ENCODE measurements around the gene BCAS1.
"Not testable (repeated sequence)": the region's sequence is repeated elsewhere in the genome, so short reads cannot be mapped to it uniquely, and the experiment has no call there.

Gene BCAS1

DNA sequence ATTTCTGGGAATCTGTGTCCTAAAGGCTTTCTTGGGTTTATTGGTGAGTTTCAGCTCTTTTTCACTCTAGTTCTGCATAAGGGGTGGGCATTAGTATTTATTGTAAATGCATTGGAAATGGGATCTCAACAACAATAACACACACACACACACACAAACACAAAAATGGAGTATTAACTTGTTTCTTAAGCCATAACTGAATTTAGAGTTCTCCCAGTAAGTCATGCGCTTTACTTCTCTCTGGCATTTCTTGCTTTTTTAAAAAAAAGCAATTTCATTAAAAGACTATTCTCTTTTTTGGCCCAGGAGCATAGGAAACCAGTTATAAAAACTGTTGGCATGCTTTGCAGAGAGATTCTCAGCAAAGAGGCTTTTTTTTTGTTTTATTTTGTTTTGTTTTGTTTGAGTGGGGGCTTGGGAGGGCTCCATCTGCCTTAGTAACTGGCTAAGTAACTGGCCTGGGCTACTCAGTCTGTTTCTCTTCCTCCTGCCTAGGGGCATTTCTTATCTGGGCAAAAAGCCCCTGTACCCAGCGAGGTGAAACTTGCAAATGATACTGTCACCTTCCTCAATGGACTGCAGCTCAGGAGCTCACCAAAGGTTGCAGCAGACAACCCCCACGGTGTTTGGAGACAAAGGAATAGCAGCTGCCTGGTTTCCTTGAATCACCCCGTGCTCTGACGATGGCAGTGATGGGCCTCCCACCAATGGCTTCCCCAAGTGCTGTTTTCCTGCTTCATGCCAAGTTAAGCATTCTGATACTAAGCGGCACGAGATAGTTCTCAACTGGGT, 128.5 kb downstream of the BCAS1 start:
- DNase-seq (ENCODE audit: low read depth), result no peak

GRCh38 chr20:53940907-53941545, 129.4 kb downstream of the BCAS1 start:
- peak; percentile 85 for DNase-seq (ENCODE audit: low read depth)

GRCh38 chr20:53940360-53940702, 130.1 kb downstream of the BCAS1 start:
- DNase-seq (ENCODE audit: low read depth), result no peak

- DNase-seq (ENCODE audit: low read depth), result peak; percentile 85
These were observed 130.6 kb downstream of the BCAS1 start for GRCh38 chr20:53939572-53940359.

- no peak for DNase-seq (ENCODE audit: low read depth)
These were observed 131.2 kb downstream of the BCAS1 start for GRCh38 chr20:53939190-53939571.

DNA sequence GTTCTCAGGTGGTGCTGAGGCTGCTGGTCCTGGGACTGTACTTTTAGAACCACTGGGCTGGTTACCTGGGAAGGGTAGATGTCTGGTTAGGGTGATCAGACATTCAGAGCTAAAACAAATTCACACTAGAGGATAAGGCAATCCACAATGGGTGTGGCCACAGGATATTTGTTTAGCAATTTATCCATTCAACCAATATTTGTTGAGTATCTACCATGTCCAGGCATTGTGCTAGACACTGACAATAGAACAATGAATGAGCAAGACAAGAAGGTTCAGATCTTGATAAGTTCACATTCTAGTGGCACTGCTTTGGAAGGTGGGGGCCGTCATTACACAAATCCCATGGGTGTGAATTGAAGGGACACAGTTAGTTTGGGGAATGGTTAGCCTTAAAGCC, 131.7 kb downstream of the BCAS1 start:
- no peak for DNase-seq (ENCODE audit: low read depth)

DNA sequence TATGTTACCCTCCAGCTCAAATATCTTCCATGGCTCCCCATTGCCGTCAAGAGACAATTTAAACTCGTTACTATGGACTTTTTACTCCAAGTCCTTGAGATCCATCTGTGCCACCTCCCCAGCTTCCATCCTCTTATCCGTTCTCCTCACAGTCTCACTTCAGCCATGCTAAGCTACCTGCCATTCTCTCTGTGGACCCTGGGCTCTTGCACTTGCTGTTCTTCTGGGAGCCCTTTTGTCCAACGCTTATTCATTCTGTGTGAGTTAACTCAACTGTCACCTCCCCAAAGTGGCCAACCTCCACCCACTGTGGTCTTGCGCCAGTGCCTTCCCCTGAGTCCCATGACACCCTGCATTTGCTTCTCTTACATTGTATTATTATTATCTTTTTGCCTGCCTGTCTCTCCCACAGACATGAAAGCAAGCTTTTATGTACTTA, 132.4 kb downstream of the BCAS1 start:
- no peak for DNase-seq (ENCODE audit: low read depth)

- DNase-seq (ENCODE audit: low read depth), result no peak
These were observed 133.1 kb downstream of the BCAS1 start for GRCh38 chr20:53937339-53937741.

DNA sequence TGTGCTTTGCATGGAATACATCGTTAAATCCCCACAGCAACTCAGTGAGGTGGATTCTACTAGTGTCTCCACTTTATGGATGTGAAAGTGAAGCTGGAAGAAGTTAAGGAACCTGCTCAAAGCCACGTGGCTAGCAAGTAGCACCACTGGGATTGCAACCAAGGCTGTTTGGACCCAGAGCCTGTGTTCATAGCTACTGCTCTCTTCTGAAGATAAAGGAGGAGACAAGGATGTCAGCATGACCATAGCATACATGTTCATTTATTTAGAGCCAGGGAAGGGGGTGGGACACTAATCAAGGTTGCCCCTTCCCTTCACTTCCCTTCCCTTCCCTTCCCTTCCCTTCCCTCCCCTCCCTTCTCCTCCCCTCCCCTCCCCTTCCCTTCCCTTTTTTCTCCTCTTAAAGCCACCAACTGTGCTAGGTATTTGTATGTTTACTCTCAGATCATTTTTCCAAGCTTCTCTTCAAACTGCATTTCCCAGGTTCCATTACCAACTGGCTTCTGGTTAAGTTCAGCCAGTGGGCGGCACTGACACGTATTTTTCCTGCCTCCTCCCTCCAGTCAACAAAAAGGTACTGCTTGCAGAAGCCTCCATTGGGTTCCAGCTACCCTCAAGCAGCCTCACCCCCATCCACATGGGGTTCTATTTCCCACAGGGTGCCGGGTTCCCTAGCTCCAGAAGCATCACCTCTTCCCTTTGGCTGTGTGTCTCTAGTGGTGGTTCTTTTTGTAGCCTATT, 134.9 kb downstream of the BCAS1 start:
- no peak for DNase-seq (ENCODE audit: low read depth)

DNA sequence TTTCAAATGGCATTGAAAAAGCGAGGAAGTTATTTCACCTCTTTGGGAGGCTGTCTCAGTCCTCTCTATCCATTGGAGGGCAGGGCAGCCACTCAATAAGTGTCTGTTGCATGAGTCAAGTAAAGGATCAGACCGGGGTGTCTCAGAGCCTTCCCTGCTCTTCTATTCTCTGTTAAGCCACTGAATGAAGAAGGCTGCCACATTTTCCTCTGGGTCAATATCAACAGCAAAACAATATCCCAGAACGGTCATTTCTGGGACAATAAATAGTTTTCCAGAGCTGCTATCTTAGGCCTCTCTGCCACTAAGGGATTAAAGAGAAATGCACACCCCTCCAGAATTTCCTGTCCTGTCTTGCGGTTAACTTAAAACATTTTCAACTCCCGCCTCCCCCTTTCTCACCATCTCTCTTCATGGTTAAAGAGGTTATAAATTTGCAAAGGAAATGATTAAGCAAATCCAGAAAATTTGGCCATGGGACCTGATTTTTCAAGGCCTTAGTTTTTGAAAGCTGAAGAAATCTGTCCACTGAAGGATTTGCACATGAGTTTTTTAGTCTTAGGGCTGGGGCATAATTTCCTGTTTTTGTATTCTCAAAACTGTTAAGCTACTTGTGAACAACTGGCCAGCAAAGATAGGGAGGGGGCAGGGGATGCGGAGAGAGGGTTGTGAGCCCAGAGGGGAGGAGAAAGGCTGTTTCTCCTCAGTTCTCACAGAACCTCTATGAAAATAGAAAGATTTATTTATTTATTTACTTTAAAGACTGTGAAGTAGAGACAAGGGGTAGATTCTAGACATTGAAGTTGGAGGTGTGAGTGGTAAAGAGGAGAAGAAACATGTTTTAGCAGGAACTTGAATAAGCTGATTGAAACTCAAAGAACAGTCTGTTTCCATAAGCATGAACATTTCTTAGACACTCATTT, 135.7 kb downstream of the BCAS1 start:
- DNase-seq (ENCODE audit: low read depth), result peak; percentile 83

DNA sequence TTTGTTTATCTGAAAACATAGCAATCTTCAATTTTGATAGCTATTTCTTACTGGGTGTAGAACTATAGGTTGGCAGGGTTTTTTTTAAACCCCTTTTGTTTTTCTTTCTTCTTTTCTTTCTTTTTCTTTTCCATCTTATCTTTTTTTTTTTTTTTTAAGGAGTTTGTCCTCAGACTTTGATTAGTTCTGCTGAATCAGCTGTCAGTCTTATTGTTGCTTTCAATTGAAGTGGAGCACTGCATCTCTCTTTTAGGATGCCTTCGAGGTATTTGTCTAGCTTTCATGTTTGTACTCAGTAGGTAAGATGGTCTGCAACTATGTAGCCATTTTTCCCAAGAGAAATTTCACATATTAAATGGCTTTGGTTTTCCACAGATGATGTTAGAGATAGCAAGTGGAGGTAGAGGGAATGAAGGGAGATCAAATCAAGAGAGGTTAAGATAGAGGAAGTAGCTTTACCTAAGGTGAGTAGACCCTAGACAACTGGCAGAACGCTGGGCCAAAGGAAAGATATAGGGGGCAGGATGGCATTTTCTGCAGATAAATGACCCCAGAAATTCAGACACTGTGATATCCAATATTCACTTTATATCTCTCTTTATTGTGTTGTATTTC, 137.1 kb downstream of the BCAS1 start:
- DNase-seq (ENCODE audit: low read depth), result no peak

GRCh38 chr20:53932655-53933192, 137.7 kb downstream of the BCAS1 start:
- DNase-seq (ENCODE audit: low read depth), result not testable (repeated sequence)

DNA sequence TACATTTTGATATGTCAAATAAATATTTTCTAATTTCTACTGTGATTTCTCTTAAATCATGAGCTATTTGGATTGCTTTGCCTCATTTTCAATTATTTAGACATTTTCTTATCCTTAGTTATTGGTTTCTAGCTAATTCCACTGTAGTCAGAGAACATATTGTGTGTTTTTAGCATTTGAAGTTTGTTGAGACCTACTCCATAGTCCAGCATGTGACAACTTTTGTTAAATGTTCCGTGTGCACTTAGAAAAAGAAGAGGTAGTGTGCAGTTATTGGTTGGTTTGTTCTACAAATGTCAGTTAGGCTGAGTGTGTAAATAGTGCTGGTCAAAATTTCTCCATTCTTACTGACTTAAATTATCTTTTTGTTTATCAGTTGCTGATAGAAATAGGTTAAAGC, 138.8 kb downstream of the BCAS1 start:
- DNase-seq (ENCODE audit: low read depth), result no peak

DNA sequence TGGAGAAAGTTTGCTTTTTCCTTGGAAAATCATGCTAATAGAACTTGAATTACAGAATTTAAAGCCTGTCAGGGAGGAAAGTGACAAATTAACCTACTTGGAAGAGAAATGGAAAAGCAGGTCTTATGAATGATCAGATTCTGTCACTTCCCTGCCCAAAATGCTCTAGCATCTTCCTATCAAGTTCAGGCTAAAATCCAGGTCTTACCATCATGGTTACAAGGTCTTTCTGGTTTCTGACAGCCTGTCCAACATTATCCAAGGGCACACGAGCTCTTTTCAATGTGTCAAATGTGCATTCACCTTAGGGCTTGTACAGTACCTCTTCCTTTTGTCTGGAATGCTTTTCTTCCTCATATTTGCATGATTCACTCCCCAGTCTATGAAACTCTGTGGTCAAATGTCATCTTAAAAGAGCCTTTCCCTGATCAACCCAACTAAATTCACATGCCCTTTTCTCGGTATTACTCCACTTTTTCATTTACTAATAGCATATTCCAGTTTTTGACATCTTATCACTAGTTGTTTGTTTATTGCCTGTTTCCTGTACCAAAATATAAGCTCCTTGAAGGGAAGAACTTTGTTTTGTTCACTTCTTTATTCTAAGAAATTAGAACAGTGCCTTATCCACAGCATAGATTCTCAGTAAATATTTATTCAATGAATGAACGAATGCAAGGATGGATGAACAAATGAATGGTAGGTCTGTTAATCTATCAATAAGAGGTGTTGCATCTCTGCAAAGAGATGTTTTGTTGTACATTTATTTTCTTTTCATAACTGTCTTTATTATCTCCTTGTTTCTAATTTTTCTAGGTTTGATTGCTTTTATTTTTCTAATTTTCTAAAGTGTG, 139.5 kb downstream of the BCAS1 start:
- DNase-seq (ENCODE audit: low read depth), result no peak

DNA sequence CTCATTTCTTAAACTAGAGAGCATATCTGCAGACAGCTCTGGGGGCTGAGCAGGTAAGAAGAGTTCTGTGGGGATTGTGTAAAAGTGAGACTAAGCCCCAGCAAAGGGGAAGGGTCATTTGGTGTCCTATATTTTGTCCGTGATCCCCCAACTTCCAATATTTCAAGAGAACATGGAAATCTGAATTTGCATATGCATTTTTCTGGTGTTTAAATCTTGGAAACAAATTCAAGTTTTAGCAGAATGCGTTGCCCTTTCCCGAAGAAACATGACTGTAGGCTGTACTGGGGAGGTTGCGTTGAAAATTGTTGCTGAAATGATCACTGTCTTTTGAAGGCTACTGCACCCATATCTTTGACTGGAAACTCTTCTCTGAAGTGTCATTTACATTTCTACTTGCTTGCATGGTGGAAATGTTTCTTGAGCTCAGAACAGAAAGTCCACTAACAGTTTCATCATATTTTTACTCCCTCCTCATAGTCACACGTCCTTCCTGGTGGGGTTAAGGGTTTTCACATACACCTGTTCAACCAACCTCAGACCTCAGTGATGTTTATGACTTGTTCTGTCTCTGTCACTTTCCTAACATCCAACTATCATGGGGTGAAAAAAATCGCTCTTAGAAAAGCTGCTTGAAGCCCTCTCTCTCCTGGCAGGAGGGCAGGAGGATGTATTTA, 140.3 kb downstream of the BCAS1 start:
- no peak for DNase-seq (ENCODE audit: low read depth)

GRCh38 chr20:53929399-53929798, 141.0 kb downstream of the BCAS1 start:
- DNase-seq (ENCODE audit: low read depth), result no peak

GRCh38 chr20:53927990-53928389, 142.4 kb downstream of the BCAS1 start:
- no peak for DNase-seq (ENCODE audit: low read depth)

GRCh38 chr20:53926428-53927028, 143.9 kb downstream of the BCAS1 start:
- peak; percentile 91 for DNase-seq (ENCODE audit: low read depth)

All from GM04503 (cell line).